Activated CD8-positive, alpha-beta memory T cell treated with anti-CD3 and anti-CD28 coated beads for 1 hour (primary cell): ENCODE measurements around the gene XAF1.
"Not testable (repeated sequence)": the region's sequence is repeated elsewhere in the genome, so short reads cannot be mapped to it uniquely, and the experiment has no call there.

Experiments
- DNase-seq, 2 donors: peaks; one replicate each; pipeline ENCODE4 v3.0.0-alpha.2; 2020; ENCODE audit warnings: low read depth in 1 of 2; ENCODE audit errors: extremely low read depth in 1 of 2

The XAF1 gene, protein sequence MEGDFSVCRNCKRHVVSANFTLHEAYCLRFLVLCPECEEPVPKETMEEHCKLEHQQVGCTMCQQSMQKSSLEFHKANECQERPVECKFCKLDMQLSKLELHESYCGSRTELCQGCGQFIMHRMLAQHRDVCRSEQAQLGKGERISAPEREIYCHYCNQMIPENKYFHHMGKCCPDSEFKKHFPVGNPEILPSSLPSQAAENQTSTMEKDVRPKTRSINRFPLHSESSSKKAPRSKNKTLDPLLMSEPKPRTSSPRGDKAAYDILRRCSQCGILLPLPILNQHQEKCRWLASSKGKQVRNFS

DNA sequence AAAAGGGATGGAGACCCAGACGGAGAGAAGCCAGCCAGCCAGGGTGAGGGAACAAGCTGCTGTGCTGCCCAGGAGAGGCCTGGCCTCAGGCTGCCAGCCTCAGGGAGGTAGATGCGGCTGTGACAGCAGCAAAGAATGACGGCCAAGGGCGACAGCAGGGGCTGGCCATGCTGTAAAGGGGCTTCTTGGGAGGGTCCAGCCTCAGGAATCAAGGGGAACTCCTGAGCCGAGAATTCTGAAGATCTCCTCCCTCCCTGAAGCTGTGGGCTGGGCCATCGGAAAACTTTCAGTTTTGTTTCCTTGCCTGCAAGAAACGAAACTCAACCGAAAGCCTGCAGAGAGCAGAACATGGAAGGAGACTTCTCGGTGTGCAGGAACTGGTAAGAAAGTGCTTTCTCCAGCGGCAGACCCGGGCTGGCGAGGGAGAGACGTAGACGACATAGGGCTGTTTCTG is at the start of gene XAF1:
Gene XAF1 (plus strand): TSS at position 316 of the 454 bp plus-strand sequence. CDS start 33 bp downstream, at position 349.
- peak in 1 of 2 donors; percentile 46 for DNase-seq

DNA sequence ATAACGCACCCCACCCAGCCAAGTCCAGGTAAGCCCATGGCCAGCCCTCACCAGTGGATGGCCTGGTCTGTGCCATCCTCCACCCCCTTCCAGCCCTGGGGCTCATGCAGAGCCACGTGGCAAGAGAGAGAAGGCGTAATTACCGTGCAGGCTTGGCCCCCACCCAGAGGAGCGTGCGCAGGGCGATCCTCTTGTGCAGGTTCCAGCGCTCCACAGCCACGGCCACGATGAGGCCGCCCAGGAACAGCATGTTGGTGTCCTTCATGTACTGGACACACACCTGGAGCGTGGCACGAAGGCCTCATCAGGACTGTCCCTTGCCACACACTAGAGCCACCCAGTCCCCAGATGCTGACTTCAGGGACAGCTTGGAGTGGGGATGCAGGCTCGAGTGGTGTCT is 49.3 kb upstream of the XAF1 start:
- no peak for DNase-seq

DNA sequence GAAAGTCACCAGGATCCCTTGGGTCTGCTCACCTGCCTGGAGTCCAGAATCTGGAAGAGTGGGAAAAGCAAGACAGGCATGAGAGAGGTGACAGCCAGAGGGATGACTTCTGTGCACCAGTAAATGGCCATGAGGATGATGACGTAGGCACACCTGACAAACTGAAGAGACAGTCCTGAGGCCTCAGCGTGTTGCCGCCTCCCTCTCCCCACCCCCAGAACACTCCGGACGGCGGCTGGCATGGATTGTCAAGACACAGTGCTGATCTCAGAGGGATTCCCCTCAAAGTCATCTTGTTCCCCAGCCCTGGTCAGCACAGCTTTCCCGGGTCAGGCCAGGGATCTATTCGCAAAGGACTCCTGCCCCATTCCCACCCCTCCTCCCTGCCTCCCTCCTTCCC is 48.9 kb upstream of the XAF1 start:
- DNase-seq, result no peak

DNA sequence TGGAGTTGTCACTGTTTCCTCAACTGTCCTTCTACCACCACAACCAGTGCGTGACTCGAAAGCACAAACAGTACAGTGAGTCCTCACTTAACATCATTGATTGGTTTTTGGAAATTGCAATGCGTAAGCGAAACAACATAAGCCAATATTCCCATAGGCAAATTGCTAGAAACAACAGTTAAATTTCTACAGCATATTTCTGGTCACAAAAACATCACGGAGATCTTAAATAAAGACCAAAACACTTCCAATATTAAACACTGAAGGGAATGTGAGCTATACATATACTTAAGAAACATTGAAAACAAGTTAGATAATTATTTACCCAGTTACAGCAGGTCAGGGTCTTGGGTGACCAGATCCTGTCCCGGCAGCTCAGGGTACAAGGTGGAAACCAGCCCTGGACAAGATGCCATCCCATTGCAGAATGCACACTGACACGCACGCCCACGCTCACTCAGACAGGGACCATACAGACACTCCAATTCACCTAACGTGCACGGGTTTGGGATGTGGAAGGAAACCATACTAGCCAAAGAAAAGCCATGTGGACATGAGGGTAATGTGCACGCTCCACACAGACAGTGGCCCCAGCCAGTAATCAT is 47.4 kb upstream of the XAF1 start:
- DNase-seq, result no peak

DNA sequence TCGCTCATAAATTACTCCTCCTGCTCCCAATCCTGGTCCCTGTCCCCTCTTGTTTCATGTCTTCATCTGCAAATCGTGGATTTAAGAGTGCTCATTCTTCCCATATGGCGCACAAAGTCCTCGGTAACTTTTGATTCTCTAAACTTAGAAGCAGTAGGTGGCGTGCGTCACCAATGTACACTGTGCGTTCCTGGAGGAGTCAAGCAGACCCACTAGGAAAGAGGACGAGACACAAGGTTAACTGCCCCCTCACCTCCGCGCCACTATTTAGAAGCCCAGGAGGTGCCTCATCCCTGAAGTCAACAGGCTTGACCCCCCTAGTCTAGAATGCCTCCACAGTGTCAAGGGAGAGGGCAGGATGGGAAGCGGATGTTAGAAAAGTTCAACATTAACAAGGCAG is 45.5 kb upstream of the XAF1 start:
- no peak for DNase-seq

DNA sequence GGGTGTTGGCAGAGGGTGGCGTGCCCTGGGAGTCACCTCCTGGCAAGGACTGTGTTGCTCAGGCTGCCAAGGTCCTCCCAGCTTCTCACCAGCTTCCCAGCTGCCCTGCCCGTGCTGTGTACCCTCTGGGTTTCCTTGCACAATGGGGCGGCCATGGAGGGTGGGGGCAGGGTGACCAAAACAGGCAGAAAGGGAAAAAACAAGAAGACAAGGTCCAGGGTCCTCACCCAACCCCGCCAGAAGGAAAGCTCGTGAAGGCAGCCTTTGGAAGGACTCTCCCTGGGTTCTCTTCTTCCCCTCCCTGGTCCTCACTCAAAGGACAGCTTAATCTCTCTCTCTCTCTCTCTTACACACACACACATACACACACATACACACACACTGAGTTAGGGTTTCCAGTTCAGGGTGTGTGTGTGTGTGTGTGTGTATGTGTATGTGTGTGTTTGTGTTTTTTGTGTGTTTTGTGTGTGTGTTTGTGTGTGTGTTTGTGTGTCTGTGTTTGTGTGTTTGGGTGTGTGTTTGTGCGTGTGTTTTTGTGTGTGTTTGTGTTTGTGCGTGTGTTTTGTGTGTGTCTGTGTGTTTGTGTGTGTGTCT is 44.7 kb upstream of the XAF1 start:
- no peak for DNase-seq

DNA sequence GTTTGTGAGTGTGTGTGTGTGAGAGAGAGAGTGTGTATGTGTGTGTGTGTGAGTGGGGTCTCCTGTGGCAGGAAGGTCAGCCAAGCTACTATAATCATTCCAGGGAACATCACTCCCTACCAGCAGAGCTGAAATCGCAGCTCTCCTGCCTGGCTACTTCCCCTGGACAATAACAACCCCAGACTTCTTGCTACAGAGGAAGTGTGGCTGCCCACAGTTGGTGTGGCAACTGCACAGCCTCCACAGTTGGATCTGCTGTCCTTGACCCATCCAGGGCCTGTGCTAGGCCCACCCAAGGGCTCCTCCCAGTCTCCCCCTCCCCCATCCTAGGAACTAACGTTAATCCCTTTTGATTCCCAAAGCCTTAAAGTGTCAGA is 44.2 kb upstream of the XAF1 start:
- no peak for DNase-seq

DNA sequence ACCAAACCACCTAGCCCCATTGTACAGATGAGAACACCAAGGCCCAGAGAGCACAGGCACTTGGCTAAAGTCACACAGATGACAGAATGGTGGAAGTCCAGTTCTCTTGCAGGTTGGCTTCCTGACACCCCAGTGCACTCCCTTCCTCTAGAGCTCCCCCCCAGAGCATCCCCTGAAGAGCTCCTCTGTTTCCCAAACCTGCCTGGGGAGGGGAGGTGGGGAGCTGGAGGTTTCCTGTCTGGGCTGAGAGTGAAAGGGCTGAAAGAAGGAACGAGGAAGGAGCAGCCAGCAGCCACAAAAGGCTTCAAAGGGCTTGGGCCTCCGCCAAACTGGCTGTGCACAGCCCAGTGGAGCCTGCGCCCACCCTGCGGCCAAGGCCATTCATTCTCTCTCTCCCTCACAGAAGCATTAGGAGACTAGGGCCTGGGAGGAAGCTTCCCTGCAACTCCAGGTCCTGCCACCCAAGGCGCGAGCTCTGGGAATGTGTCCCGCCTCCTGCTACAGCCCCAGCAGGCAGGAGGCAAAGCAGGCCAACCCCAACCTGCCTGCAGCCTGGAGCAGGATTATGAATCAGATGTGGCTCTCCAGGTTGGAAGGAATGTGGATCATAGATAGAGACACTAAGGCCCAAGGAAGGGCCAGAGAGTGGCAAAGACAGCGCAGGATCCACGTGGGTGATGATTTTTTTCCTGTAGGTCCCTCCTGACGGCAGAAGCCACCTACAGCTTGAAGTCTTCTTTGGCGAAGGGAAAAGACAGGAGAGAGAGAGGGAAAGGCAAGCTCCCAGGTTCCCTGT is 43.6 kb upstream of the XAF1 start:
- DNase-seq, result no peak

DNA sequence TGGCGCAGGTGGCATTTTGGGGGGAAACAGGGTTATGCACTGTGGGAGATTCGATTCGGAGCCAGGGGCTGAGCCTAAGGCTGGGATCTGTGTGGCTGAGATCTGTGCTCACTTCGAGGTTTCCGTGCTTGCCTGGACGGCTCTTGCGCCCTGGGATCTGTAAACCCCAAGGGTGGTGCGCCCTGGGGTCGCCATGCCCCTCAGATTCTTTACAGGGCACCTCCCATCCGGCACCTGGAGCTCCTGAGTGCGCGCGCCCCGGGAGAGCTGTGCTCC is 43.1 kb upstream of the XAF1 start:
- no peak for DNase-seq

DNA sequence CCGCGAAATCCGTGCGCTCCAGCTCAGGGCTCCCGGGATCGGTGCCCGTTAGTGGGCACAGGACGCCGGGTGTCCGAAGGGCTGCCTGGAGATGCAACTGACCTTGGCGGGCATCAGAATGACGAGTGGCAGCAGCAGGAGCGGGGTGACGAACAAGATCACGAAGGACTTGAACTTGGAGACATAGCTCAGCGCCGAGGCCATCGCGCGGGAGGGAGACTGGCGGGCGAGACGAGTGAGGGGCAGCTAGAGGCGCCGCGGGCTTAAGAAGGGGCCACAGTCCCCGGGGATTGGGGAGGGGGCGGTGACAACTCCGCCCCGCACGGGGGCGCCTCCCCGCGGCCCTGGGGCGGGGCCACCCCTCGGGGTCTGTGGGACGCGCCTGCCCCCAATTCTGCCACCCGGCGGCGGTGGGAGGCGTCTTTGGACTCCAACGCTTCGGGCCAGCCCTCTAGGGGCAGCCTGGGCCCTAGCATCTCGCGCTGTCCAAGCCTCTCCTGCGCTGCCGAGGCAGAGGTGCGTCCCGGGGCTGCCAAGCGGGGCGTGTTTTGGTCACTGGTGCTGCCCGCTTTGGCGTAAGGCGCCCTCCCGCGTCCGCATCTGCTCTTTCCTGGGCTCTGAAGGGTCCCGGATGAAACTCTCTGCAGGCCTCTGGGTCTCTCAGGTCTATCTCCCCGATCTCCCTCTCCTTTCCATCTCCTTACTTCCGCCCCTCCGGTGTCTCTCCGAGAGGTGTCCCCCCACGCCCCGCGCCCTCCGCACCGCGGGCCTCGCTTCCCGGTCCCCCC is 42.5 kb upstream of the XAF1 start, which contains the start of gene SLC13A5:
Gene SLC13A5 (minus strand): TSS at position 240 of the 788 bp plus-strand sequence. CDS start 36 bp downstream, at position 204.
- no peak for DNase-seq

DNA sequence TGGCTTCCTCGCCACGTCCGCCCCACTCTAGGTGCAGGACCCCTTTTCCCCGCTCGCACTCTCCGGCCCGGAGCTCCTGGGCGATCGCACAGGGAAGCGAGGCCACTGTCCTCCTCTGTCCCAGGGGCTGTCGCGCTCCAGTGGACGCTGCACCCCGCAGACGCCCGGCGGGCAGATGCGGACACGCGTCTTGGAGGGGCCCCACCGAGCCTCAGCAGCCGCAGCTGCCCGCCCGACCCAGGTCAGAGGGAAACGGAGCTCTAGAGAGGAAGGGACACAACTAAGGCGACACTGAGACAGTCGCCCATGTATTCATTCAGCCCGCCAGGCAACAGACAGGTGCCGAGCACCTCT is 42.0 kb upstream of the XAF1 start:
- DNase-seq, result no peak

DNA sequence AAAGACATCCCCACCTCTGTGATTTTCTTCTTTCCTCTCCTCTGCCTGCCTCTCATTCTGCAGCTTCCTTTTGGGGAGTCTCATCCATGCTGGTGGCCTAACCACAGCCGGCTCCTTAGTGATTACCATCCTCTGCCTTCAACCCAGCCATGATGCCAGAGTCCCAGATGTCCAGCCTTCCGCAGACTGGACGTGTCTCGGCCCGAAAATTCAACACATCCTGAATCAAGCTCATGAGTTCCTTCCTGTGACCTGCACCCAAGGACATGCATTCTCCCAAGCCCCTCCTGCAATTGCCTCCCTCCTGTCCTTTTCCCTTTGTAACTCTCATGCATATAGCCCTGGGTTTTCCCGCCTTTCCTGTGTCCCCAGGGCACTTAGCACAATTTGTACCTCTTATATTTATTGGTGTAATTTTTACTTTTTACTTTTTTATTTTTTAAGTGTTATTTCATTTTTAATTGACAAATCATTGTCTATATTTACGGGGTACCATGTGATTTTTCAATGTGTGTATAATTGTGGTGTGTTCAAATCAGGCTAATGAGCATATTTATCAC is 41.5 kb upstream of the XAF1 start:
- no peak for DNase-seq

DNA sequence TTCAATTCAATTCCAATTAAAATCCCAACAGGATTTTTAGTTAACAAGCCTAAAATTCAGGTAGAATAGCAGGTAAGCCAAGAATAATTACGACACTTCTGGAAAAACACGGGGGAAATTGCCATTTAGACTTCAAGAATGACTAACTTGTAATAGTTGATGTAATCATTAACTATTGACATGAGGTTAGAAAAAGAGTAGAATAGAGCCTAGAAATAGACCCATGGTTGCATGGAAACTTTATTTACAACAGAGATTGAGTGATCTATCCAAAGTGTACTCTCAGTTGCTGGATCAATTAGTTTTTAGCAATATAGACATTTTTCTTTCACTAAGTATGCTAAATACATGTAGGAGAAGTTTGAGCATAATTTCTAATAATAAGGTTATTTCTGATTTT is 39.1 kb upstream of the XAF1 start:
- no peak for DNase-seq

DNA sequence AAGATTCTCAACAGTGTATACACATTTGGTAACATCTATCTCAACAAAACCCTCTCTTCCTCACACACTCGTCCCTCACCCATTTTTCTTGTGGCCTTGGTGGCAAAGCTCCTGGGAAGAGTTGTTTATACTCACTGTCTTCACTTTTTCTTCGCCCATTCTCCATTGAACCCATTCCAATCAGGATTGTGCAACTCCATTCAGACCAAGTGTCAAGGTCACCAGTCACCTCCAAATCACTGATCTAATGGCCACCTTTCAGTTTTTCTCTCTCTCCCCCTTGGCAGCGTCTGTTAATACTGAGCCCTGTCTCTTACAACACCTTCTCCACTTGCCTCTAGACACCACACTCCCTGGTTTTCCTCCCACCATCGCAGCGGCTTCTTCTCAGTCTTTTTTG is 34.1 kb upstream of the XAF1 start:
- no peak for DNase-seq

DNA sequence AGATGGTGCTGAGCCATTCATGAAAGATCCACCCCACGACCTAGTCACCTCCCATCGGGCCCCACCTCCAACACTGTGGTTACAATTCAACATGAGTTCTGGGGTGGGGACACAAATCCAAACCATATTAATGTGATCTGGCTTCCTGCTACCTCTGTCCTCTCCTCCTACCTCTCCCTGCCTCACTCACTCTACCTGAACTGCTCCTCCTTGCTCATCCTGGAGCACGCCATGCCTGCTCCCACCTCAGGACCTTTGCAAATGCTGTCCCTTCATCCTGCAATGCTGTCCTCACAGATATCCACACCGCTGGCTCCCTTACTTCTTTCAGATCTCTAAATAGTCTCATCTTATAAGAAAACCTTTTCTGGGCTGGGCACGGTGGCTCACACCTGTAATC is 31.8 kb upstream of the XAF1 start:
- no peak for DNase-seq

DNA sequence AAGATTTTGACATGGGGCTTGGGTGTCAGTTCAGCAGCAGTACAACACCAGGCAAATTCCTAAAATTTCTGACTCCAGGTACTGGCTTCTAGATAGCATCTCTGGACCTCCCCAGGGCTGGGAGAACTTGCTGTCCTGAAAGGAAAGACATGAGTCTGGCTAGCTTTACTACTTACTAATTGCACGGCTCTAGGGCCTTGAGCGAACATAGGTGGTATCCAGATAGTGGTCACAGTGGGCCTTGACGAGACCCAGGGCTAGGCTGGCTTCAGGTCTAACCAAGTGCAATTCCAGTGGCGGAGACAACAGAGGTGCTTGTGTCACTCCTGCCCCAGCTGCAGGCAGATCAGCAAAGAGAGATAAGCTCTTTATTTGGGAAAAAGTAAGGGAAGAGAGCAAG is 26.3 kb upstream of the XAF1 start:
- DNase-seq, result no peak

DNA sequence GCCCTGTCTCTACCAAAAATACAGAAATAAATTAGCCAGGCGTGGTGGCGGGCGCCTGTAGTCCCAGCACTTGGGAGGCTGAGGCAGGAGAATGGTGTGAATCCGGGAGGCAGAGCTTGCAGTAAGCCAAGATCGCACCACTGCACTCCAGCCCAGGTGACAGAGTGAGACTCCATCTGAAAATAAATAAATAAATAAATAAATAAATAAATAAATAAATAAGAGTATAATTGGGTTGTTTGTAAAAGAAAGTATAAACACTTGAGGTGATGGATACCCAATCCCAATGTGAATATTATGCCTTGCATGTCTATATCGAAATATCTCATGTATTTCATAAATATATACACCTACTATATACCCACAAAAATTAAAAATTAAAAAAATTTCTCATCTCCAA is 9.2 kb upstream of the XAF1 start:
- not testable (repeated sequence) for DNase-seq

DNA sequence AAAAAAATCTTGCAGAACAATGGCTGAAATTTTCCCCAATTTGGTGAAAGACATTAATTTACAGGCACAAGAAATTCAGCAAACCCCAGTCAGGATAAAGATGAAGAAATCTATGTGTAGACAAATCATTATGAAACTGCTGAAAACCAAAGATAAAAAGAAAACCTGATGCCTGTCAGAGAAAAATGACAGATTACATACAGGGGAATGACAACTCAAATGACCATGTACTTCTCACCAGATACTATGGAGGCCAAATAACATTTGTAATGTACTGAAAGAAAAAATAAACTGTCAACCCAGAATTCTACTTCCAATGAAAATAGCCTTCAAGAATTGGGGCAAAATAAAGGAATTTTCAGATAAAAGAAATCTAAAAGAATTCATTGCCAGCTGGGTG is 7.2 kb upstream of the XAF1 start:
- DNase-seq, result no peak

DNA sequence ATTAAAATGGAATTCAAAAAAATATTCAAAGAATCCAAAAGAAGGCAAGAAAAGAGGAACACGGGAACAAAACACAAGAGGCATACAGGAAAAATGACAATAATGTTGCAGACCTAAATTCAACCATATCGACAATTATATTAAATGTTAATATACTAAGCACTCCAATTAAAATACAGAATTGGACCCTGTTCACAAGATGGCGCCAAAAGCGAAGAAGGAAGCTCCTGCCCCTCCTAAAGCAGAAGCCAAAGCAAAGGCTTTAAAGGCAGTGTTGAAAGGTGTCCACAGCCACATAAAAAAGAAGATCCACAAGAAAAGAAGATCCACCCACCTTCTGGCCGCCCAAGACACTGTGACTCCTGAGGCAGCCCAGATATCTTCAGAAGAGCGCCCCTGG is 6.3 kb upstream of the XAF1 start:
- DNase-seq, result no peak

DNA sequence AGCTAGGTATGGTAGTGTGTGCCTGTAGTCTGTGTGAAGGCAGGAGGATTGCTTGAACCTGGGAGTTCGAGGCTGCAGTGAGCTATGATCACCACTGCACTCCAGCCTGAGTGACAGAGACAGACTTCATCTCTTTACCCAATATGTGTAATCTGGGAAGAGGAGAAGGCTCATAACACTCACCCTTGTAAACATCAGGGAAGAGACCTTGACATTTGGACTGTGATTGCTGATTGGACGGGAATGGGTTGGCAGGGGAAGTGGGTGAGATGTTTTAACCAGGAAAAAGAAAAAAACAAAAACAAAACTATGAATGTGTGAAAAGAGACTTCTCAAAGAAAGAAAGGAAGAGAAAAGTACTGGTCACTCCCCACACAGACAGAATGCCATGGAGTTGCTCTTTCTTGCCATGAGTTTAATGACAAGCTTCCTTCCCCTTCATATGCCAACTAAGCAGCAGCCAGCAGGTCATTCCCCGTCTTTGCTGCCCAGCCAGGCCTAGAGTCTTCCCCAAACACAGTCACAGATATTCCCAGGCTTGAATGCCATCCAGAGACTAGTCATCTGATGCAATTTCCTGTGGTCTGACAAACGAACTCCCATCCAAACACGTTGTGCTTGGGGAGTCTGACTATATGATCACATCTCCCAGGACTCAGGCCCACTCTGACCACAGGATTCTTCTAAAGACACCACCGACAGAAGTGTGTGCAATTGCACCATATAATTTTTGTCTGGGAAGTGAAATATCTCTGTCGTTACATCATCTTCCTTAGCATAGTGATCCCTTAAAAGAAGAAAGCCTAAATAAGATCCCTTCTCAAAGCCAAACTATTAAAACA is 3.6 kb upstream of the XAF1 start:
- no peak for DNase-seq
